Measurements from ENCODE around the gene CCL22.

- no peak for TF ChIP-seq POLR2A (IDR thresholded peaks at IDR 0.05)
- TF ChIP-seq, protein P1, sequence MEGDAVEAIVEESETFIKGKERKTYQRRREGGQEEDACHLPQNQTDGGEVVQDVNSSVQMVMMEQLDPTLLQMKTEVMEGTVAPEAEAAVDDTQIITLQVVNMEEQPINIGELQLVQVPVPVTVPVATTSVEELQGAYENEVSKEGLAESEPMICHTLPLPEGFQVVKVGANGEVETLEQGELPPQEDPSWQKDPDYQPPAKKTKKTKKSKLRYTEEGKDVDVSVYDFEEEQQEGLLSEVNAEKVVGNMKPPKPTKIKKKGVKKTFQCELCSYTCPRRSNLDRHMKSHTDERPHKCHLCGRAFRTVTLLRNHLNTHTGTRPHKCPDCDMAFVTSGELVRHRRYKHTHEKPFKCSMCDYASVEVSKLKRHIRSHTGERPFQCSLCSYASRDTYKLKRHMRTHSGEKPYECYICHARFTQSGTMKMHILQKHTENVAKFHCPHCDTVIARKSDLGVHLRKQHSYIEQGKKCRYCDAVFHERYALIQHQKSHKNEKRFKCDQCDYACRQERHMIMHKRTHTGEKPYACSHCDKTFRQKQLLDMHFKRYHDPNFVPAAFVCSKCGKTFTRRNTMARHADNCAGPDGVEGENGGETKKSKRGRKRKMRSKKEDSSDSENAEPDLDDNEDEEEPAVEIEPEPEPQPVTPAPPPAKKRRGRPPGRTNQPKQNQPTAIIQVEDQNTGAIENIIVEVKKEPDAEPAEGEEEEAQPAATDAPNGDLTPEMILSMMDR (IDR thresholded peaks at IDR 0.05): no peak
Measured at GRCh38 chr16:57396786-57397185, 38.2 kb downstream of the CCL22 start.
